Keratinocyte (primary cell): Measurements from ENCODE around the gene SIK3.

Source experiments
- EZH2 ChIP-seq: IDR thresholded peaks from one replicate; pipeline ENCODE4 v1.6.1; 2012; ENCODE audit warnings: inconsistent platforms, mild to moderate bottlenecking, low read length, moderate library complexity
- TF ChIP-seq, protein P1 (sequence below), 3 experiments: IDR thresholded peaks in 1 of 3; conservative IDR thresholded peaks in 1 of 3; optimal IDR thresholded peaks in 1 of 3; 2 replicates in 2 of 3; 3 replicates in 1 of 3; pipeline versions ENCODE3 to v1.5.1; 2011; ENCODE audit warnings: low read length in 3 of 3, mild to moderate bottlenecking in 3 of 3, moderate library complexity in 2 of 3, control low read depth in 1 of 3, inconsistent platforms in 1 of 3; ENCODE audit not compliant: insufficient read depth in 2 of 3; ENCODE audit errors: extremely low read depth in 1 of 3

DNA sequence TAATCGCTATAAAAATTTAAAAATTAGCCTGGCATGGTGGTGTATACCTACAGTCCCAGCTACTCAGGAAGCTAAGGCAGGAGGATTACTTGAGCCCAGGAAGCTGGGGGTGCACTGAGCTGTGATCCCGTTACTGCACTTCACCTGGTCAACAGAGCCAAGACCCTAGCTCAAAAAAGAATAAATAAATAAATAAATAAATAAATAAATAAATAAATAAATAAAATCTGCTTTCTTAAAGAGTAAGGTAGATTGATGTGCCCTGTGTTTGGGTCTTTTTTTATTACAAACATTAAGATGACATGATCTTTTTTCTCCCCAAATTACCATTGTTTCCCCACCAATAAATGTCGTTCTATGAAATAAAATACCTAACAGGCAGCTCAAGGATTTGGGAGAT is 146.5 kb downstream of the SIK3 start:
- TF ChIP-seq, protein P1, sequence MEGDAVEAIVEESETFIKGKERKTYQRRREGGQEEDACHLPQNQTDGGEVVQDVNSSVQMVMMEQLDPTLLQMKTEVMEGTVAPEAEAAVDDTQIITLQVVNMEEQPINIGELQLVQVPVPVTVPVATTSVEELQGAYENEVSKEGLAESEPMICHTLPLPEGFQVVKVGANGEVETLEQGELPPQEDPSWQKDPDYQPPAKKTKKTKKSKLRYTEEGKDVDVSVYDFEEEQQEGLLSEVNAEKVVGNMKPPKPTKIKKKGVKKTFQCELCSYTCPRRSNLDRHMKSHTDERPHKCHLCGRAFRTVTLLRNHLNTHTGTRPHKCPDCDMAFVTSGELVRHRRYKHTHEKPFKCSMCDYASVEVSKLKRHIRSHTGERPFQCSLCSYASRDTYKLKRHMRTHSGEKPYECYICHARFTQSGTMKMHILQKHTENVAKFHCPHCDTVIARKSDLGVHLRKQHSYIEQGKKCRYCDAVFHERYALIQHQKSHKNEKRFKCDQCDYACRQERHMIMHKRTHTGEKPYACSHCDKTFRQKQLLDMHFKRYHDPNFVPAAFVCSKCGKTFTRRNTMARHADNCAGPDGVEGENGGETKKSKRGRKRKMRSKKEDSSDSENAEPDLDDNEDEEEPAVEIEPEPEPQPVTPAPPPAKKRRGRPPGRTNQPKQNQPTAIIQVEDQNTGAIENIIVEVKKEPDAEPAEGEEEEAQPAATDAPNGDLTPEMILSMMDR (optimal IDR thresholded peaks at IDR 0.05 in 1 of 3, IDR thresholded peaks at IDR 0.05 in 1 of 3, conservative IDR thresholded peaks at IDR 0.05 in 1 of 3; ENCODE audit: extremely low read depth in 1 of 3, insufficient read depth in 2 of 3, low read length in 3 of 3) = no peak
- no peak for TF ChIP-seq EZH2
